H54 (cell line): ENCODE measurements around the gene OTOG.

Experiments
- DNase-seq: peaks from one replicate; pipeline ENCODE4 v3.0.0; 2011; ENCODE audit warnings: low spot score, mixed read lengths; ENCODE audit not compliant: insufficient read length
- FAIRE-seq: peaks from 3 replicates; lab custom pipeline; 2011; peaks lifted over from hg19 to GRCh38; lab: Jason Lieb, UNC
- POLR2A ChIP-seq: IDR thresholded peaks from 2 replicates; pipeline ENCODE4 v1.6.1; 2011; ENCODE audit warnings: low read depth, mild to moderate bottlenecking, low read length

The OTOG gene

GRCh38 chr11:17512101-17512500 lies 35.0 kb upstream of the OTOG start:
- TF ChIP-seq POLR2A: no peak
- FAIRE-seq: no peak
- no peak for DNase-seq

- no peak for TF ChIP-seq POLR2A
- DNase-seq: no peak
- FAIRE-seq: no peak
Observed at GRCh38 chr11:17513853-17514252, 33.2 kb upstream of the OTOG start.

DNA sequence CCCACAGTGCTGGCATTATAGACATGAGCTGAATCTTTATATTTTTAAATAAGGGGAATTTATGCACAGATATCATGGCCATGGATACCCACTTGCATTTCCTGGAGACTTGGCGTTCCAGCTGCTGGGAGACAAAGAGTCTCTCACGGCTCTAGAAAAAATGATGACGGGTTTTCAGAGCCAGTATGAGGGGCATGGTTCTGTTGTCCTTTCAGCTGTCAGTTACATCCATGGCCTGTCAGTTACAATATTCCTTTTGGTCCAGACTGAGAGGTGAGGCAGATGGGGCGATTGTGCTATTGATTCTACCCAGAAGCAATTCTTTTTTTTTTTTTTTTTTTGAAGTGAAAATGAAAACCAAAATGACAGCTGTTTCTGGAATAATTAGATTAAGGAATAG lies 32.6 kb upstream of the OTOG start:
- FAIRE-seq (no peak), DNase-seq (no peak)
- TF ChIP-seq POLR2A: no peak

DNA sequence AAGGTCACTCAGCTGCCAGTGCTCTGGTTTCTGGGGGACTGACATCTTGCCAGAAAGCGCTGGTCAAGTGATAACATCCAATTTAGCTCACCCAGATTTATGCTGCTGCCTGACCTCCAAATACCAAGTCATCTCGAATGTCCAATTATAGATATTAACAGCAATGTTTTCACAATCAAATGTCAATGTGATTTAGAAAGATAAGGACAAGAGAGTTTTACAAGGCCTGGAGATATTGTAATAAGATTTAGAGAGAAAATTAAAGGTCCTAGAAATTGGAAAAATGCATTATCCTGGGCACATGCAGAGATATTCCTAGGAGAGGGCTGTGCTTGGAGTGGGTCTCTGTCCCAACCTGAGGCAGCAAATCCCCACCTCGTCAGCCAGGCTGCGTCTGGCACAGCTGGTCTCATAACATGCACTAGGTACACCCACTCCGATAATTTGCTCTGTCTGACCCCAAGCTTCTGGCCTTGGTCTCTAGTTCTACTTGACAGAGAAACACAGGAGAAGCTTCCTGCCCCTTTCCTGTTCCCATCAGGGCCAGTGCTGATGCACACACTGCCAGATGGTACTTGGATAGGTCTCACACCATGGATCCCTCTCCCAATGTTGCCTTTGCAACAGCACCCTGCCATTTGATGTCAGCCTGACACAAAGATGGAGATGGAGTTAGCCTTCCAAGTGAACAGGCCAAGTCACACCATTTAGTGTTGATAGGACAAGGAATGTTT lies 31.4 kb upstream of the OTOG start:
- TF ChIP-seq POLR2A: no peak
- DNase-seq (no peak), FAIRE-seq (no peak)

- TF ChIP-seq POLR2A: no peak
- FAIRE-seq (no peak), DNase-seq (no peak)
Observed at GRCh38 chr11:17516551-17517150, 30.4 kb upstream of the OTOG start.

- no peak for TF ChIP-seq POLR2A
- FAIRE-seq (no peak), DNase-seq (no peak)
Observed at GRCh38 chr11:17517186-17517585, 29.9 kb upstream of the OTOG start.

GRCh38 chr11:17518366-17518765 lies 28.7 kb upstream of the OTOG start:
- no peak for FAIRE-seq
- no peak for TF ChIP-seq POLR2A

DNA sequence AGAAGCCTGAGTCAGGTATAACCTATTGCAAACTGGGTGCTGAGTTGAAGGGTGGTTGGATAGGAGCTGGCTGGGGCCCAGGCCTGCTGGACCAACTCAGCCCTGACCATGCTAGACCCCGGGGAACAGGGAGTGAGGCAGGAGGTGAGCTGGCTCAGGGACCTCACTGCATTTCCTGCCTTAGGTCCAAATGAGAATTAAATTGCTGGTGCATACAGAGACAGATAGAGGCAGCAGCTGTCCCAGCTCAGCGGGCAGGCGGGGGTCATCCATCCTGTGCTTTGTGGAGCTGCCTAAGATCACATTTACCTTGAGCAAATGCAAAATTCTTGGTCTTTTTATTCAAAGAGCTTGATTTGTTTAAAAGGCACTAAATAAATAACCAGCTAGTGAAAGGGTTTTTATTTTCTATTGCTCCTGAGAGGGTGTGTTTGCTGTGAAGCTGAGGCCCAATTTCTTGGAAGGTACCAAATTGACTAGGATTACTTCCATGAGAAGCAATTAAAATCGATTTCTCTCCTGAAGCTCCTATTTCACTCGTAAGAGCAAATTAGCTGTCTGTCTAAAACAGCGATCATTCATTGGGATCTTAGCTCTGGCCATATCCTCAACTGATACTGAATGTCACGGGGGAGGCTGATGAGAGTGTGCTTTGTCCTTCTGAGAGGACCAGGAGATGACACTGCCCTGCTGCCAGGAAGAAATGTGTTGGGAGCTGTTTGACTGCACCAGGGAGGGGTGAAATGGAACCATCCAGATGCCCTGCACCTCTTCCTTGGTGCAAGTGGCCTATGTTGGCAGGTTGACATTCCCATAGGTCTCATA lies 27.8 kb upstream of the OTOG start:
- no peak for DNase-seq

More at GRCh38 chr11:17518366-17518765, 28.7 kb upstream of the OTOG start:
- no peak for DNase-seq

GRCh38 chr11:17521106-17521900 lies 25.8 kb upstream of the OTOG start:
- no peak for TF ChIP-seq POLR2A
- FAIRE-seq (no peak), DNase-seq (no peak)

More for the DNA sequence above, 27.8 kb upstream of the OTOG start:
- FAIRE-seq: no peak
- TF ChIP-seq POLR2A: no peak

GRCh38 chr11:17522655-17523054 lies 24.4 kb upstream of the OTOG start:
- DNase-seq: no peak
- no peak for TF ChIP-seq POLR2A
- no peak for FAIRE-seq

- no peak for FAIRE-seq
- DNase-seq: no peak
- no peak for TF ChIP-seq POLR2A
Observed at GRCh38 chr11:17524221-17524620, 22.8 kb upstream of the OTOG start.

GRCh38 chr11:17525570-17525969 lies 21.5 kb upstream of the OTOG start:
- DNase-seq: no peak
- TF ChIP-seq POLR2A: no peak
- FAIRE-seq: no peak

- no peak for FAIRE-seq
- no peak for DNase-seq
- TF ChIP-seq POLR2A: no peak
Observed at GRCh38 chr11:17526326-17526725, 20.7 kb upstream of the OTOG start.
